ENCODE results near the gene SCML2. TPM values are rescaled to one million over a fixed set of nuclear protein-coding genes. Genes with fewer than 3 reads are reported as not detected.
A peak's percentile ranks its signal among the peaks of the same experiment; 100 is the strongest.
"Not testable (repeated sequence)": the region's sequence is repeated elsewhere in the genome, so short reads cannot be mapped to it uniquely, and the experiment has no call there.

SCML2 gene
- polyA plus RNA-seq, 3 donors, result 8.2 to 11.4 (median 8.9) TPM

DNA sequence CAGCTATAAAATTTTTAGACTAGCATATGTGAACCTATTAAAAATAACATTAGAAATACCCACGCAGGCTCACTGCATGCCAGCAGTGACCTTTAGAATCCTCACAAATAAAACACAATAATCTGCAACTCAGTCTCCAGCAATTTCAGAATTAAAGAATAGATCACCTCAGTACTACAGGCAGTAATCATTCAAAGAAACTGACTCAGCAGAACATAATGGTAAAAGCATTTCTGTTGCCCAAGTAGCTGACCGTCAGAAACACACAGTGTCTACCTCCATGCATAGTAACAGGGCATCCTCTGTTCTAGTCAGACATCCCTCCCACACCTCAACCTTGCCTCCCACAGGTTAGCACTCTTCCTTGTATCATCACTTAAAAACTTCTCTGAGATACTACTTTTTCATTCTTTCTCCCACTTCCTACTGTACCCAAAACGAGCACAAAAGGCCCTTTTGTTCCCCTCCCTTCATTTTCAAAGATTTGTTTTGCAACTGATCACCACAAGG is 68.1 kb downstream of the SCML2 start:
- no peak for DNase-seq

DNA sequence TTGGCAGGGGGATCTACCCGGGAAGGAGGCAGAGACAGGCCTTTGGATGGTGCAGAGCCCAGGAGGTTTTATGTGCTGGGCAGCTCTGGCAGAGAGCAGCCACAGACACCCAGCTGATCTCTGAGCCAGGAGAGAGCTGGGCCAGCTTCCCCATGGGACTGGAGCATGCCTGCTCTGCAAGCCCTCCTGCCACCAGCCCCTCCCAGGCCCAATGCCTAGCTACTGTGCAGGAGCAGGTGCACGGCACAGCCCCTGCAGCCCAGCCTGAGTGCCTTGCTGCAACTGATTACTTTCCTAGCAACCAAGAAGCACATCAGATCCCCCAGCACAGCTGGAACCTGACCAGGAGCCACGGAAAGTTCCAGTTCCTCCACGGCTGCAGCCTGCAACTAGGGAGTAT is 76.0 kb downstream of the SCML2 start:
- no peak for DNase-seq

GRCh38 chrX:18272222-18272621 is 82.3 kb downstream of the SCML2 start:
- no peak for DNase-seq

GRCh38 chrX:18271725-18272124 is 82.8 kb downstream of the SCML2 start:
- DNase-seq, result no peak

DNA sequence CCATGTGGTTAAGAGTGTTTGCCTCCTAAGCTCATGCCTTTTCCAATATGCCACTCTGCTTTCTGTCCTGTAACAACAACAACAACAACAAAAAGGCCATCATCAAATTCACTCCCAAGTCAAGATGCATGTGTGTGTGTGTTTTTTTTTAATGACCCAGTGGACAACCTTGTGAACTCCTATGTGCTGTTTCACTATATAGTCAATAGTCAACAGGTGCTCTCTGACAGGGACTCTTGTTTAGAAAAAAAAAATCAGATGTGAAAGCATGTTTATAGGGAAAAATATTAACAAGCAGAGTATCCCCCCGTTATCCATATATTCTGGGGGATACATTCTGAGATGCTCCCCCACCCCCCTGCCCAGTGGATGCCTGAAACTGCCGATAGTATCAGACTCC is 83.2 kb downstream of the SCML2 start:
- no peak for DNase-seq

DNA sequence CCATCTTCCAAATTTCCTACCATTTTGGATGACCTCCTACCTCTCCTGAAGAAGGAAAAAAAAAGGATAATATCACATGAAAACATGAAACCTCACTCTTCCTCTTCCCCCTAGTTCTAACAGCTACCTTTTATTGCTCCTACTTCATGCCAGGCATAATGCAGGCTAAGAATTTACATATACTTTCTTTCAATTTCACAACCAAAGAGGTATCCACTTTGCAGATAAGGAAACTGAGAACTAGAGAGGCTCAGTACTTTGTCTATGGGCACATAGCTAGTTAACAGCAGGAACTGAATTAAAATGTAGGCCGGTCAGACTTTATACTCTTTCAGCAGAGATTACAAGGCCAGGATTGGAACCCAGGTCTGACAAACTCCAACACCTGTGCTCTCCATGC is 99.4 kb downstream of the SCML2 start:
- DNase-seq, result no peak

DNA sequence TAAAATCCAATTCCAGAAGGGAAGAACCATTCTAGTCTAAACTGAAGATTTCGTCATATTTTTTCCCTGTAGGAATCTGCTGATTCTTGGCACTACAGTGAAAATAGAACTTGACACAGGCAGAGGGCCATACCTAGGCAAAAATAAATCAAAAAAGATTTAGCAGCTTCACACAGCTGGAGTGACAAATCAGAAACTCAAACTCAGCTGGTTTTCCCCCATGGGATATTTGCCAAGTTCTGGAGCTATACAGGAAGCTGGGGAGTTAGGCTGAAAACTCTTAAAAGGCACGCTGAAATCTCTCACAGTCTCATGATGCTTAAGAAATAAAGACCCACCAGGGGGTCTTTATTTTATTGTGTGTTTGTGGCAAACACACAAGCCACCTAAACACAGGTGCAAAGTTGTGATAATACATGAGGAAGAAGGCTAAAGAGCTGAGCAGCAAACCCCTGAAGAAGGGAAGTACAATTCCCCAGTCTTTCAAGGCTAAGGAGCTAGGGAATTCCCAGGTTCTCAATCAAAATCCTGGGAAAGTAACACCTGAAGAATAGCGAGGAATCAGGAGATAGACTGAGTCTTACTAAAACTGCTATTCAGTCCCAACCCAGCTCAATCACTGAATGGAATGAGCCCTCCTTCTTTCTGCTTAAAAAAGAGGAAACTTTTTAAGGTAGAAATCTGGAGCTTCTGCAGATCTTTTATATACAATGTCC is 101.7 kb downstream of the SCML2 start:
- no peak for DNase-seq

- not testable (repeated sequence) for DNase-seq
Observed at GRCh38 chrX:18229646-18230045, 124.8 kb downstream of the SCML2 start.

GRCh38 chrX:18228069-18228468 is 126.4 kb downstream of the SCML2 start:
- DNase-seq, result no peak

- no peak for DNase-seq
Observed at GRCh38 chrX:18227458-18227857, 127.0 kb downstream of the SCML2 start.

- no peak for DNase-seq
Observed at GRCh38 chrX:18220786-18221185, 133.7 kb downstream of the SCML2 start, which contains the start of gene BEND2. BEND2 (minus strand) TSS chrX:18220886; CDS start chrX:18220750, 136 bp downstream.

GRCh38 chrX:18210470-18210869 is 144.0 kb downstream of the SCML2 start:
- peak; percentile 16 for DNase-seq

DNA sequence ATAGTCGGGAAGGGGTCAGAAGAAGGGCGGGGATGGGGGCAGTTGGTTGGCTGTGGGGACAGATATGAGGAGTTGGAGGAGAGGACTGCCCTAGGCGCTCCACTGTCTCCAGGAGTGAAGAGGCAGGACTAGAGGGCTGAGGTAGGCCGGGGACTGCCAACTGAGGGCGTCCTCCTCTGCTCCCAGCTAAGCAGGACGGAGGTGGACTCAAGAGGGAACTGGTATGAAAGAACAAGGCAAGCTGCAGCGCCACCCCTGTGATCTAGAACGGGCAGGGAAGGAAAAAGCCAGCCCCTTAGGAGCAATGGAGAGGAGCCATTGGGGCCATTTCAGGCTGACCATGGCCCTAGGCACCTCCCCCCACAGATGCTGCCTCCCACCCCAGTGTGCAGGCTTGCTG is 147.8 kb downstream of the SCML2 start:
- no peak for DNase-seq

GRCh38 chrX:18203631-18204030 is 150.9 kb downstream of the SCML2 start:
- DNase-seq, result no peak

- DNase-seq, result no peak
Observed at GRCh38 chrX:18194688-18195087, 159.8 kb downstream of the SCML2 start.

Other genes starting within 250 kb of the SCML2 start
- under 1 TPM; 0.06 to 0.08 (median 0.07) TPM for gene BEND2, start 133.8 kb downstream of the SCML2 start, polyA plus RNA-seq (ENCODE audit: insufficient read length in 3 of 3)
- gene CDKL5, start 70.9 kb upstream of the SCML2 start, polyA plus RNA-seq (ENCODE audit: insufficient read length in 3 of 3), result 10 to 100 TPM; 10.5 to 19.4 (median 17.6) TPM

All from renal pelvis (tissue), 4 donors.